Uterus (tissue), 4 donors: Measurements from ENCODE around the gene TAF11L13. TPM values are rescaled to one million over a fixed set of nuclear protein-coding genes. Genes with fewer than 3 reads are reported as not detected.
"Not testable (repeated sequence)": the region's sequence is repeated elsewhere in the genome, so short reads cannot be mapped to it uniquely, and the experiment has no call there.

ENCODE experiments used
- DNase-seq, 2 donors: peaks; one replicate each; pipeline ENCODE4 v3.0.0-alpha.2; 2019 to 2020
- H3K27ac ChIP-seq, 2 donors: fragments of 200-600 bp; sonication (generic); 1 replicate in 1 of 2; 2 replicates in 1 of 2; pipeline ENCODE4 v1.5.1; 2016 to 2018
- H3K27me3 ChIP-seq, 2 donors: fragments of 200-600 bp; sonication (generic); one replicate each; pipeline ENCODE4 v1.5.1; 2018 to 2019; ENCODE audit warnings: control low read depth in 1 of 2
- H3K36me3 ChIP-seq, 2 donors: fragments of 200-600 bp; sonication (generic); one replicate each; pipeline ENCODE4 v1.5.1; 2019; ENCODE audit warnings: control low read depth in 1 of 2
- H3K4me1 ChIP-seq, 2 donors: fragments of 200-600 bp; sonication (generic); one replicate each; pipeline ENCODE4 v1.5.1; 2018 to 2019; ENCODE audit warnings: control low read depth in 1 of 2
- H3K4me3 ChIP-seq, 2 donors: fragments of 200-600 bp; sonication (generic); 1 replicate in 1 of 2; 2 replicates in 1 of 2; pipeline ENCODE4 v1.5.1; 2018 to 2019; ENCODE audit warnings: mild to moderate bottlenecking in 1 of 2
- H3K9me3 ChIP-seq, 2 donors: fragments of 200-600 bp; sonication (generic); one replicate each; pipeline ENCODE4 v1.5.1; 2019; ENCODE audit warnings: control low read depth in 1 of 2
- POLR2A ChIP-seq, 2 donors: fragments of 450-650 bp; IDR thresholded peaks; one replicate each; pipeline ENCODE4 v1.6.1; 2016; ENCODE audit warnings: antibody characterized with exemption in 2 of 2, mild to moderate bottlenecking in 1 of 2, moderate library complexity in 1 of 2
- intact Hi-C: fragments of 100-400 bp; cut with DNase I; formaldehyde crosslinking; loops from one replicate; pipeline ENCODE4 v1.15.1; 2023; ENCODE audit warnings: low total_unique reads
- total RNA-seq, 4 donors: library from RNA; depleted of rRNA in 3 of 4; stranded (reverse); fragments of >200 nt in 3 of 4; gene quantifications; one replicate each; pipeline versions ENCODE4 v1.1.0 to v1.2.4, GENCODE V29; 2014 to 2023
- TF ChIP-seq, protein P1 (sequence below), 4 experiments: fragments of 200-600 bp in 2 of 4; fragments of 450-650 bp in 2 of 4; sonication (generic) in 2 of 4; IDR thresholded peaks; one replicate each; pipeline ENCODE4 v1.5.1; 2016 to 2019; ENCODE audit warnings: antibody characterized with exemption in 4 of 4, mild to moderate bottlenecking in 2 of 4, moderate library complexity in 1 of 4
- donor health status: DM: yes; HTN: yes; CAD: no.

The TAF11L13 gene
- total RNA-seq: not detected

DNA sequence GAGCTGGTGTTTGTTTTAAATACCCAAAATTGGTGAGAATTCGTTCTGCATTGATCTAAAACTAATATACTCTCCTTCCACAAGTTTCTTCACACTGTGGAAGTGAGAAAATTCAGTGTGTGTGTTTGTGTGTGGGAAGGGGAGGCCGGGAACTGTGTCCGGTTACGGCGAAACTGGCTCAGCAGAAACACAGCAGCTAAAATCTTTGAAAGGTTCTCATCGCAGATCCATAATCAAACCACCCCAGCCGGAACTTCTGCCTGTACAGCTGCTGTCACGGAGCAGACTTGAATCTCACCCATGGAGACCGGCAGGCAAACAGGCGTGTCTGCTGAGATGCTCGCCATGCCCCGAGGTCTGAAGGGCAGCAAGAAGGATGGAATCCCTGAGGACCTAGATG, at the start of gene TAF11L13:
TSS of gene TAF11L13 (plus strand) at position 301 of the 400 bp plus-strand sequence.
- H3K36me3 ChIP-seq, H3K4me3 ChIP-seq, H3K27ac ChIP-seq, intact Hi-C loops, H3K4me1 ChIP-seq, DNase-seq, H3K9me3 ChIP-seq, H3K27me3 ChIP-seq: not testable (repeated sequence)

DNA sequence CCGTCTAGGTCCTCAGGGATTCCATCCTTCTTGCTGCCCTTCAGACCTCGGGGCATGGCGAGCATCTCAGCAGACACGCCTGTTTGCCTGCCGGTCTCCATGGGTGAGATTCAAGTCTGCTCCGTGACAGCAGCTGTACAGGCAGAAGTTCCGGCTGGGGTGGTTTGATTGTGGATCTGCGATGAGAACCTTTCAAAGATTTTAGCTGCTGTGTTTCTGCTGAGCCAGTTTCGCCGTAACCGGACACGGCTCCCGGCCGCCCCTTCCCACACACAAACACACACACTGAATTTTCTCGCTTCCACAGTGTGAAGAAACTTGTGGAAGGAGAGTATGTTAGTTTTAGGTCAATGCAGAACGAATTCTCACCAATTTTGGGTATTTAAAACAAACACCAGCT, 46.2 kb upstream of the TAF11L13 start, which contains the start of gene TAF11L7:
TSS of gene TAF11L7 (minus strand) at position 101 of the 400 bp plus-strand sequence.
- H3K36me3 ChIP-seq, intact Hi-C loops, H3K27ac ChIP-seq, DNase-seq, H3K9me3 ChIP-seq, H3K27me3 ChIP-seq, H3K4me1 ChIP-seq, H3K4me3 ChIP-seq: not testable (repeated sequence)

DNA sequence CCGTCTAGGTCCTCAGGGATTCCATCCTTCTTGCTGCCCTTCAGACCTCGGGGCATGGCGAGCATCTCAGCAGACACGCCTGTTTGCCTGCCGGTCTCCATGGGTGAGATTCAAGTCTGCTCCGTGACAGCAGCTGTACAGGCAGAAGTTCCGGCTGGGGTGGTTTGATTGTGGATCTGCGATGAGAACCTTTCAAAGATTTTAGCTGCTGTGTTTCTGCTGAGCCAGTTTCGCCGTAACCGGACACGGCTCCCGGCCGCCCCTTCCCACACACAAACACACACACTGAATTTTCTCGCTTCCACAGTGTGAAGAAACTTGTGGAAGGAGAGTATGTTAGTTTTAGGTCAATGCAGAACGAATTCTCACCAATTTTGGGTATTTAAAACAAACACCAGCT, 41.0 kb upstream of the TAF11L13 start, which contains the start of gene TAF11L8:
TSS of gene TAF11L8 (minus strand) at position 101 of the 400 bp plus-strand sequence.
- H3K4me3 ChIP-seq, intact Hi-C loops, H3K9me3 ChIP-seq, H3K27me3 ChIP-seq, H3K27ac ChIP-seq, H3K36me3 ChIP-seq, DNase-seq, H3K4me1 ChIP-seq: not testable (repeated sequence)

DNA sequence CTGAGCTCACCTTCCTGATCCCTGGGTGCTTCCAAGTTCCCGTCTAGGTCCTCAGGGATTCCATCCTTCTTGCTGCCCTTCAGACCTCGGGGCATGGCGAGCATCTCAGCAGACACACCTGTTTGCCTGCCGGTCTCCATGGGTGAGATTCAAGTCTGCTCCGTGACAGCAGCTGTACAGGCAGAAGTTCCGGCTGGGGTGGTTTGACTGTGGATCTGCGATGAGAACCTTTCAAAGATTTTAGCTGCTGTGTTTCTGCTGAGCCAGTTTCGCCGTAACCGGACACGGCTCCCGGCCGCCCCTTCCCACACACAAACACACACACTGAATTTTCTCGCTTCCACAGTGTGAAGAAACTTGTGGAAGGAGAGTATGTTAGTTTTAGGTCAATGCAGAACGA, 37.6 kb upstream of the TAF11L13 start, which contains the start of gene TAF11L9:
TSS of gene TAF11L9 (minus strand) at position 140 of the 400 bp plus-strand sequence.
- DNase-seq, H3K27me3 ChIP-seq, H3K4me1 ChIP-seq, H3K4me3 ChIP-seq, H3K9me3 ChIP-seq, H3K36me3 ChIP-seq, H3K27ac ChIP-seq, intact Hi-C loops: not testable (repeated sequence)

DNA sequence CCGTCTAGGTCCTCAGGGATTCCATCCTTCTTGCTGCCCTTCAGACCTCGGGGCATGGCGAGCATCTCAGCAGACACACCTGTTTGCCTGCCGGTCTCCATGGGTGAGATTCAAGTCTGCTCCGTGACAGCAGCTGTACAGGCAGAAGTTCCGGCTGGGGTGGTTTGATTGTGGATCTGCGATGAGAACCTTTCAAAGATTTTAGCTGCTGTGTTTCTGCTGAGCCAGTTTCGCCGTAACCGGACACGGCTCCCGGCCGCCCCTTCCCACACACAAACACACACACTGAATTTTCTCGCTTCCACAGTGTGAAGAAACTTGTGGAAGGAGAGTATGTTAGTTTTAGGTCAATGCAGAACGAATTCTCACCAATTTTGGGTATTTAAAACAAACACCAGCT, 34.2 kb upstream of the TAF11L13 start, which contains the start of gene TAF11L10:
TSS of gene TAF11L10 (minus strand) at position 101 of the 400 bp plus-strand sequence.
- H3K9me3 ChIP-seq, H3K4me3 ChIP-seq, H3K27ac ChIP-seq, H3K4me1 ChIP-seq, intact Hi-C loops, H3K27me3 ChIP-seq, H3K36me3 ChIP-seq, DNase-seq: not testable (repeated sequence)

DNA sequence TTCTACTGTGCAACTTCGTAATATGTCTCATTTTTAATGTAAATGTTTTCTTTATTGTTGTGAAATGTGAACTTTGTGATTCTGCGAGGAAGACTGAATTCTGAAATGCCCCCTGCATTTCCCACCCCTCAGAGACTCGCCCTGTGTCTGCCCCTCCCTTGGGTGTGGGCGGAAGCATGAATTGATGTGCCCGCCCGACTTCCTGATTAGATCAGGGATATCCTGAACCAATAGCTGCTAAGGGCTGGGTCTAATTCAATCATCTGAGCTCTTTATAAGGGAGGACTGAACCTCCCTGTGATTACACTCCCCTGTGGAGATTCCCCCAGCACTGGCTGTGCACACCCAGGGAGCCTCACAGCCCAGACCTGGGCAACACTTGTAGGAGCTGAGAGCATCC, 28.0 kb upstream of the TAF11L13 start, which contains the start of gene TAF11L11:
TSS of gene TAF11L11 (plus strand) at position 304 of the 400 bp plus-strand sequence.
- DNase-seq, H3K36me3 ChIP-seq, H3K4me3 ChIP-seq, H3K4me1 ChIP-seq, H3K27me3 ChIP-seq, H3K9me3 ChIP-seq, intact Hi-C loops, H3K27ac ChIP-seq: not testable (repeated sequence)

DNA sequence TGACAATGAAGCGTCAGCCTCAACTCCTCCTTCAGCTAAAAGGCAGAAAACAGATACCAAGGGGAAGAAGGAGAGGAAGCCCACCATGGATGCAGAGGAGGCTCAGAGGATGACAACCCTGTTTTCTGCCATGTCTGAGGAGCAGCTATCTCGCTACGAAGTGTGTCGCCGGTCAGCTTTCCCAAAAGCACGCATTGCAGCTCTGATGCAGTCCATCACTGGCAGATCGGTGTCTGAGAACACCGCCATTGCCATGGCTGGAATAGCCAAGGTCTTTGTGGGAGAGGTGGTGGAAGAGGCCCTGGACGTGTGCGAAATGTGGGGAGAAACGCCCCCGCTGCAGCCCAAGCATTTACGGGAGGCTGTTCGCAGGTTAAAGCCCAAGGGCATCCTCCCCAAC, 26.9 kb upstream of the TAF11L13 start:
- intact Hi-C loops: no loop called here
- Histone ChIP-seq H3K4me1 (no peaks in the 10 kb centered on the region), H3K27me3 (no peaks in the 10 kb centered on the region), H3K36me3 (no peaks in the 10 kb centered on the region), H3K4me3 (no peak overlapping the region), H3K27ac (no peak overlapping the region), H3K9me3 (no peaks in the 10 kb centered on the region)
- DNase-seq: no peak
- no peak for TF ChIP-seq POLR2A (IDR thresholded peaks at IDR 0.05)
- TF ChIP-seq, protein P1, sequence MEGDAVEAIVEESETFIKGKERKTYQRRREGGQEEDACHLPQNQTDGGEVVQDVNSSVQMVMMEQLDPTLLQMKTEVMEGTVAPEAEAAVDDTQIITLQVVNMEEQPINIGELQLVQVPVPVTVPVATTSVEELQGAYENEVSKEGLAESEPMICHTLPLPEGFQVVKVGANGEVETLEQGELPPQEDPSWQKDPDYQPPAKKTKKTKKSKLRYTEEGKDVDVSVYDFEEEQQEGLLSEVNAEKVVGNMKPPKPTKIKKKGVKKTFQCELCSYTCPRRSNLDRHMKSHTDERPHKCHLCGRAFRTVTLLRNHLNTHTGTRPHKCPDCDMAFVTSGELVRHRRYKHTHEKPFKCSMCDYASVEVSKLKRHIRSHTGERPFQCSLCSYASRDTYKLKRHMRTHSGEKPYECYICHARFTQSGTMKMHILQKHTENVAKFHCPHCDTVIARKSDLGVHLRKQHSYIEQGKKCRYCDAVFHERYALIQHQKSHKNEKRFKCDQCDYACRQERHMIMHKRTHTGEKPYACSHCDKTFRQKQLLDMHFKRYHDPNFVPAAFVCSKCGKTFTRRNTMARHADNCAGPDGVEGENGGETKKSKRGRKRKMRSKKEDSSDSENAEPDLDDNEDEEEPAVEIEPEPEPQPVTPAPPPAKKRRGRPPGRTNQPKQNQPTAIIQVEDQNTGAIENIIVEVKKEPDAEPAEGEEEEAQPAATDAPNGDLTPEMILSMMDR (IDR thresholded peaks at IDR 0.05): no peak

DNA sequence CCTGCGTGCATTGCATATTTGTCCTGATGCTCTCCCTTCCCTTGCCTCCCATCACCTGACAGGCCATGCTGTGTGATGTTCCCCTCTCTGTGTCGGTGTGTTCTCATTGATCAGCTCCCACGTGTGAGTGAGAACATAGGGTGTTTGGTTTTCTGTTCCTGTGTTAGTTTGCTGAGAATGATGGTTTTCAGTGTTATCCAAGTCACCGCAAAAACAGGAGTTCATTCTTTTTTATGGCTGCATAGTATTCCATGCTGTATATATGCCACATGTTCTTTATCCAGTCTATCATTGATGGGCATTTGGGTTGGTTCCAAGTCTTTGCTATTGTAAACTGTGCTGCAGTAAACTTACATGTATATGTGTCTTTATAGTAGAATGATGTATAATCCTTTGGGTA, 24.4 kb upstream of the TAF11L13 start:
- H3K4me1 ChIP-seq, H3K27ac ChIP-seq, H3K4me3 ChIP-seq, H3K9me3 ChIP-seq, DNase-seq, intact Hi-C loops, H3K36me3 ChIP-seq, H3K27me3 ChIP-seq: not testable (repeated sequence)

DNA sequence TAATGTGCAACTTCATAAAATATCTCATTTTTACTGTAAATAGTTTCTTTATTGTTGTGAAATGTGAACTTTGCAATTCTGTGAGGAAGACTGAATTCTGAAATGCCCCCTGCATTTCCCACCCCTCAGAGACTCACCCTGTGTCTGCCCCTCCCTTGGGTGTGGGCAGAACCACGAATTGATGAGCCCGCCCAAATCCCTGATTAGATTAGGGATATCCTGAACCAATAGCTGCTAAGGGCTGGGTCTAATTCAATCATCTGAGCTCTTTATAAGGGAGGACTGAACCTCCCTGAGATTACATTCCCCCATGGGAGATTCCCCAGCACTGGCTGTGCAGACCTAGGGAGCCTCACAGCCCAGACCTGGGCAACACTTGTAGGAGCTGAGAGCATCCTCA, 21.8 kb upstream of the TAF11L13 start, which contains the start of gene TAF11L12:
TSS of gene TAF11L12 (plus strand) at position 301 of the 400 bp plus-strand sequence.
- H3K27me3 ChIP-seq, H3K9me3 ChIP-seq, H3K27ac ChIP-seq, H3K4me1 ChIP-seq, DNase-seq, H3K36me3 ChIP-seq, H3K4me3 ChIP-seq, intact Hi-C loops: not testable (repeated sequence)
